WERI-Rb-1 (cell line): Measurements from ENCODE around the gene PARP14.
"Not testable (repeated sequence)": the region's sequence is repeated elsewhere in the genome, so short reads cannot be mapped to it uniquely, and the experiment has no call there.

ENCODE experiments used
- DNase-seq: peaks from one replicate; pipeline ENCODE4 v3.0.0-alpha.2; 2020
- H3K27ac ChIP-seq: fragments of 250-450 bp; sonication (Bioruptor Pico); 2 replicates; pipeline ENCODE4 v1.5.1; 2020; ENCODE audit warnings: mild to moderate bottlenecking, moderate library complexity
- H3K27me3 ChIP-seq: fragments of 250-450 bp; sonication (Bioruptor Pico); 2 replicates; pipeline ENCODE4 v1.5.1; 2021; ENCODE audit warnings: mild to moderate bottlenecking, low read depth, moderate library complexity; ENCODE audit not compliant: insufficient read depth, severe bottlenecking
- H3K36me3 ChIP-seq: fragments of 250-450 bp; sonication (Bioruptor Pico); 2 replicates; pipeline ENCODE4 v1.5.1; 2020; ENCODE audit warnings: mild to moderate bottlenecking, moderate library complexity
- H3K4me3 ChIP-seq: 2 replicates; pipeline ENCODE4 v1.5.1; 2011; ENCODE audit warnings: low read depth, mild to moderate bottlenecking, control low read depth, low read length
- H3K9me3 ChIP-seq: fragments of 250-450 bp; sonication (Bioruptor Pico); 2 replicates; pipeline ENCODE4 v1.5.1; 2021; ENCODE audit warnings: mild to moderate bottlenecking, moderate library complexity; ENCODE audit not compliant: severe bottlenecking
- CTCF ChIP-seq: IDR thresholded peaks from 2 replicates; pipeline ENCODE4 v1.5.1; 2011; ENCODE audit warnings: low read depth, mild to moderate bottlenecking, control low read depth, inconsistent platforms, low read length

PARP14 gene

GRCh38 chr3:122730240-122730639 lies 49.6 kb downstream of the PARP14 start:
- H3K27me3 ChIP-seq = no peaks in the 10 kb centered on the region
- peaks cover under 1% of the 10 kb centered on the region for H3K9me3 ChIP-seq
- H3K4me3 ChIP-seq = no peak overlapping the region
- no peak overlapping the region for H3K27ac ChIP-seq
- TF ChIP-seq CTCF = peak; percentile 50
- H3K36me3 ChIP-seq = no peaks in the 10 kb centered on the region
- DNase-seq = peak; percentile 60

- H3K36me3 ChIP-seq, H3K27me3 ChIP-seq, H3K9me3 ChIP-seq, H3K4me3 ChIP-seq, DNase-seq, H3K27ac ChIP-seq: not testable (repeated sequence)
These were observed 52.3 kb downstream of the PARP14 start for GRCh38 chr3:122732682-122733525.

GRCh38 chr3:122739172-122739571 lies 58.5 kb downstream of the PARP14 start:
- Histone ChIP-seq H3K27me3 (no peaks in the 10 kb centered on the region), H3K9me3 (no peaks in the 10 kb centered on the region), H3K4me3 (no peak overlapping the region), H3K36me3 (peaks cover 13% of the 10 kb centered on the region), H3K27ac (no peak overlapping the region)
- no peak for DNase-seq
- no peak for TF ChIP-seq CTCF

DNA sequence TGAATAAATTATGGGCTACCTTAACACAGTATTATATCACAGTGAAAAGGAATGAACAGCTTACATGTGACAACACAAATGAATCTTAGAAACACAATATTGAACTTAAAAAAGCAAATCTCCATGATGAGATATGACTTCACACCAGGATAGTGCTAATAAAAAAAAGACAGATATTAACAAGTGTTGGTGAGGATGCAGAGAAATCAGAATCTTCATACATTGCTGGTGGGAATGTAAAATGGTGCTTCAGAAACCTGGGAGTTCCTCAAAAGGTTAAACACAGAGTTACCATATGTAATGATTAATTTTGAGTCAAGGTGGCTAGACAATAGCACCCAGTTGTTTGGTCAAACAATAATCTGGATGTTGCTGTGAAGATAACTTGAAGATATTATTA lies 61.6 kb downstream of the PARP14 start:
- H3K9me3 ChIP-seq = no peaks in the 10 kb centered on the region
- DNase-seq = no peak
- peaks cover 13% of the 10 kb centered on the region for H3K36me3 ChIP-seq
- no peak overlapping the region for H3K27ac ChIP-seq
- no peak for TF ChIP-seq CTCF
- no peaks in the 10 kb centered on the region for H3K27me3 ChIP-seq
- no peak overlapping the region for H3K4me3 ChIP-seq

DNA sequence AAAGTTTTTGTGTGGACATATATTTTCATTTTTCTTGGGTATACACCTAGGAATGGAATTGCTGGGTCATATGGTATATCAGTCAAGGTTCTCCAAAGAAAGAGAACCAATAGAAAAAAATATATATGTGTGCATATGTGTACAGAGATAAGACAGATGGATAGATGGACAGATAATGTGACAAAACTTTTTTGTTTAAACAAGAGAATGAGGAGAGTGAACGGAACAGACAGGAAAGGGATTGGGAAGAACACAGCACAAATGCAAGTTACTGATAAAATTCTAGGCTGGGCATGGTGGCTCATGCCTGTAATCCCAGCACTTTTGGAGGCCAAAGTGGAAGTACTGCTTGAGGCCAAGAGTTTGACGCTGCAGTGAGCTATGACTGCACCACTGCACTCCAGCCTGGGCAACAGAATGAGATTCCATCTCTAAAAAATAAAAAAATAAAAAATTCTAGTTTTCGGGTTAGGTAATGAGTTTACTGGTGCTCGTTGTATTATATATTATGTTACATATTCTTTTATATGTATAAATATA lies 63.0 kb downstream of the PARP14 start:
- no peak for DNase-seq
- no peaks in the 10 kb centered on the region for H3K9me3 ChIP-seq
- no peaks in the 10 kb centered on the region for H3K27me3 ChIP-seq

More for the DNA sequence above, 63.0 kb downstream of the PARP14 start:
- Histone ChIP-seq H3K27ac (no peak overlapping the region), H3K36me3 (peaks cover 13% of the 10 kb centered on the region), H3K4me3 (no peak overlapping the region)
- TF ChIP-seq CTCF = no peak
